Upper lobe of right lung (tissue), 1 donor: ENCODE measurements around the gene SOX13. TPM values are rescaled to one million over a fixed set of nuclear protein-coding genes. Genes with fewer than 3 reads are reported as not detected.

Experiments used
- ATAC-seq: fragments of 200-7000 bp; cut with Tn5 transposase; one replicate; pipeline ENCODE4 v1.9.1; 2020; ENCODE audit warnings: mild to moderate bottlenecking, moderate library complexity
- DNase-seq: peaks from one replicate; pipeline ENCODE4 v3.0.0-alpha.2; 2020
- H3K27ac ChIP-seq: fragments of 200-600 bp; one replicate; pipeline ENCODE4 v1.8.0; 2022
- H3K27me3 ChIP-seq: fragments of 200-600 bp; one replicate; pipeline ENCODE4 v1.8.0; 2022; ENCODE audit warnings: mild to moderate bottlenecking
- H3K36me3 ChIP-seq: fragments of 200-600 bp; one replicate; pipeline ENCODE4 v1.8.0; 2022
- H3K4me1 ChIP-seq: fragments of 200-600 bp; one replicate; pipeline ENCODE4 v1.8.0; 2022
- H3K4me3 ChIP-seq: fragments of 200-600 bp; one replicate; pipeline ENCODE4 v1.8.0; 2022; ENCODE audit warnings: mild to moderate bottlenecking
- H3K9me3 ChIP-seq: fragments of 200-600 bp; one replicate; pipeline ENCODE4 v1.8.0; 2022
- CTCF ChIP-seq: fragments of 200-600 bp; IDR thresholded peaks from one replicate; pipeline ENCODE4 v1.8.0; 2022; ENCODE audit warnings: antibody characterized with exemption
- intact Hi-C: fragments of 100-400 bp; cut with DNase I; formaldehyde crosslinking; loops from one replicate; pipeline ENCODE4 v1.11.0; 2022
- total RNA-seq: library from RNA; stranded (reverse); fragmentation: NEBNext Ultra II Directional; extraction: Animal tissue kit (Norgen Biotek cat#: 25700); gene quantifications from one replicate; pipeline ENCODE4 v1.2.1, GENCODE V29; 2021
- donor health status: DM: no; HTN: yes; CAD: no; lungs with severe emphysema.

The SOX13 gene
- total RNA-seq, 1 donor from 2014 or later, result 76.3 TPM

- Histone ChIP-seq H3K27ac (peak overlapping the region; percentile 91), H3K4me3 (no peak overlapping the region), H3K4me1 (peaks cover 95% of the 10 kb centered on the region), H3K36me3 (no peaks in the 10 kb centered on the region), H3K9me3 (no peaks in the 10 kb centered on the region), H3K27me3 (no peaks in the 10 kb centered on the region)
- no peak for TF ChIP-seq CTCF
- intact Hi-C loops, result no loop called here
- no peak for ATAC-seq
- DNase-seq, result no peak
These were observed 10.6 kb downstream of the SOX13 start for GRCh38 chr1:204083491-204083890.

- Histone ChIP-seq H3K27me3 (no peaks in the 10 kb centered on the region), H3K4me1 (peaks cover 93% of the 10 kb centered on the region), H3K4me3 (no peak overlapping the region), H3K27ac (peak overlapping the region; percentile 91), H3K9me3 (no peaks in the 10 kb centered on the region), H3K36me3 (no peaks in the 10 kb centered on the region)
- intact Hi-C loops, result no loop called here
- DNase-seq (peak; percentile 84), ATAC-seq (peak; percentile 65)
- TF ChIP-seq CTCF, result no peak
These were observed 11.4 kb downstream of the SOX13 start for GRCh38 chr1:204084247-204084772.

- no peaks in the 10 kb centered on the region for H3K27me3 ChIP-seq
- TF ChIP-seq CTCF, result no peak
- intact Hi-C loops, result no loop called here
- H3K4me1 ChIP-seq, result peaks cover 94% of the 10 kb centered on the region
- no peak overlapping the region for H3K4me3 ChIP-seq
- no peak for ATAC-seq
- no peak for DNase-seq
- no peaks in the 10 kb centered on the region for H3K36me3 ChIP-seq
- H3K27ac ChIP-seq, result peak overlapping the region; percentile 91
- no peaks in the 10 kb centered on the region for H3K9me3 ChIP-seq
These were observed 13.0 kb downstream of the SOX13 start for GRCh38 chr1:204085876-204086275.

- peak overlapping the region; percentile 91 for H3K27ac ChIP-seq
- DNase-seq, result no peak
- H3K4me1 ChIP-seq, result peaks cover 93% of the 10 kb centered on the region
These were observed 14.4 kb downstream of the SOX13 start for GRCh38 chr1:204087181-204087892.

GRCh38 chr1:204087893-204088528 is 15.1 kb downstream of the SOX13 start:
- no peaks in the 10 kb centered on the region for H3K27me3 ChIP-seq
- H3K36me3 ChIP-seq, result no peaks in the 10 kb centered on the region
- no peaks in the 10 kb centered on the region for H3K9me3 ChIP-seq
- ATAC-seq (no peak), DNase-seq (no peak)
- peaks cover 90% of the 10 kb centered on the region for H3K4me1 ChIP-seq
- peak overlapping the region; percentile 14 for H3K4me3 ChIP-seq
- no peak for TF ChIP-seq CTCF
- peak overlapping the region; percentile 91 for H3K27ac ChIP-seq
- intact Hi-C loops, result no loop called here

More at GRCh38 chr1:204087181-204087892, 14.4 kb downstream of the SOX13 start:
- Histone ChIP-seq H3K4me3 (no peak overlapping the region), H3K36me3 (no peaks in the 10 kb centered on the region), H3K9me3 (no peaks in the 10 kb centered on the region), H3K27me3 (no peaks in the 10 kb centered on the region)
- TF ChIP-seq CTCF, result no peak
- intact Hi-C loops, result no loop called here
- no peak for ATAC-seq
